IMR-90 (cell line): ENCODE data around the gene BRINP1. TPM values are rescaled to one million over a fixed set of nuclear protein-coding genes. Genes with fewer than 3 reads are reported as not detected.
A peak's percentile ranks its signal among the peaks of the same experiment; 100 is the strongest.

Source experiments
- ATAC-seq: fragments of 200-7000 bp; cut with Tn5 transposase; 2 replicates; pipeline ENCODE4 v1.9.1; 2020; ENCODE audit warnings: low read depth, mild to moderate bottlenecking, moderate library complexity
- BruUV-seq: library from RNA; stranded (reverse); fragments of 400-500 nt; replicated peaks from 2 replicates; lab custom pipeline; 2021; lab: Mats Ljungman, UMichigan
- CTCF ChIA-PET: fragments of 300-600 bp; formaldehyde crosslinking; extraction: SDS; loops from one replicate; lab custom pipeline; 2021; ENCODE audit warnings: antibody characterized with exemption; lab: Yijun Ruan, JAX
- POLR2A ChIA-PET: fragments of 300-600 bp; sonication (Branson Sonifier 250); formaldehyde crosslinking; loops from one replicate; lab custom pipeline; 2022; ENCODE audit warnings: antibody characterized with exemption; ENCODE audit not compliant: unreplicated experiment; lab: Charles Lee
- DNase-seq: peaks from one replicate; pipeline ENCODE4 v3.0.0; 2013
- H2AFZ ChIP-seq: replicated peaks from 2 replicates; pipeline ENCODE3; 2013; ENCODE audit warnings: low read length, mild to moderate bottlenecking; ENCODE audit not compliant: poor library complexity
- H2AK5ac ChIP-seq: 2 replicates; pipeline ENCODE4 v1.6.1; 2013; ENCODE audit warnings: low read depth, low read length, inconsistent platforms
- H2AK9ac ChIP-seq: replicated peaks from 2 replicates; pipeline ENCODE3; 2013; ENCODE audit warnings: mild to moderate bottlenecking, low read depth, low read length, moderate library complexity; ENCODE audit not compliant: poor library complexity
- H2BK120ac ChIP-seq: 2 replicates; pipeline ENCODE4 v1.6.1; 2013; ENCODE audit warnings: low read depth, low read length, inconsistent platforms
- H2BK15ac ChIP-seq: 3 replicates; pipeline ENCODE4 v1.6.1; 2013; ENCODE audit warnings: low read depth, low read length, inconsistent platforms
- H2BK20ac ChIP-seq: 2 replicates; pipeline ENCODE4 v1.6.1; 2013; ENCODE audit warnings: low read depth, mild to moderate bottlenecking, inconsistent platforms, low read length, moderate library complexity
- H2BK5ac ChIP-seq: 2 replicates; pipeline ENCODE4 v1.6.1; 2013; ENCODE audit warnings: mild to moderate bottlenecking, low read depth, low read length, inconsistent platforms; ENCODE audit not compliant: poor library complexity, severe bottlenecking
- H3K14ac ChIP-seq: replicated peaks from 2 replicates; pipeline ENCODE4 v1.6.1; 2013; ENCODE audit warnings: low read depth, low read length, inconsistent platforms
- H3K18ac ChIP-seq: 2 replicates; pipeline ENCODE4 v1.6.1; 2013; ENCODE audit warnings: low read depth, low read length, control low read depth
- H3K23ac ChIP-seq: 2 replicates; pipeline ENCODE4 v1.6.1; 2013; ENCODE audit warnings: low read depth, low read length, inconsistent platforms
- H3K27ac ChIP-seq: 2 replicates; pipeline ENCODE4 v1.5.1; 2013; ENCODE audit warnings: mild to moderate bottlenecking, control low read depth, low read length; ENCODE audit not compliant: insufficient read depth
- H3K27me3 ChIP-seq: 2 replicates; pipeline ENCODE4 v1.6.1; 2013; ENCODE audit warnings: low read length; ENCODE audit not compliant: control insufficient read depth, insufficient read depth
- H3K36me3 ChIP-seq: 2 replicates; pipeline ENCODE4 v1.6.1; 2013; ENCODE audit warnings: low read length, mixed read lengths; ENCODE audit not compliant: control insufficient read depth, insufficient read depth
- H3K4ac ChIP-seq: 2 replicates; pipeline ENCODE4 v1.6.1; 2013; ENCODE audit warnings: low read depth, low read length, inconsistent platforms
- H3K4me1 ChIP-seq: 2 replicates; pipeline ENCODE4 v1.6.1; 2013; ENCODE audit warnings: low read length, mixed read lengths; ENCODE audit not compliant: control insufficient read depth, insufficient read depth
- H3K4me2 ChIP-seq: 2 replicates; pipeline ENCODE4 v1.6.1; 2013; ENCODE audit warnings: low read depth, mild to moderate bottlenecking, control low read depth, low read length, moderate library complexity
- H3K4me3 ChIP-seq: 2 replicates; pipeline ENCODE4 v1.5.1; 2013; ENCODE audit warnings: low read depth, mild to moderate bottlenecking, control low read depth, low read length, moderate library complexity; ENCODE audit not compliant: insufficient read depth
- H3K56ac ChIP-seq: 2 replicates; pipeline ENCODE4 v1.6.1; 2013; ENCODE audit warnings: low read length, inconsistent platforms; ENCODE audit not compliant: insufficient read depth; ENCODE audit errors: extremely low read depth
- H3K79me1 ChIP-seq, 2 experiments: 2 replicates each; pipeline ENCODE4 v1.6.1; 2013; ENCODE audit warnings: low read length in 2 of 2, inconsistent platforms in 1 of 2, low read depth in 1 of 2
- H3K9ac ChIP-seq: 2 replicates; pipeline ENCODE4 v1.6.1; 2013; ENCODE audit warnings: low read depth, low read length, control low read depth
- H3K9me1 ChIP-seq: 2 replicates; pipeline ENCODE4 v1.6.1; 2013; ENCODE audit warnings: low read length, inconsistent platforms; ENCODE audit not compliant: insufficient read depth
- H3K9me3 ChIP-seq: 2 replicates; pipeline ENCODE4 v1.6.1; 2013; ENCODE audit warnings: low read length; ENCODE audit not compliant: control insufficient read depth, insufficient read depth
- H4K20me1 ChIP-seq: 2 replicates; pipeline ENCODE4 v1.6.1; 2013; ENCODE audit warnings: low read length, inconsistent platforms; ENCODE audit not compliant: insufficient read depth
- H4K5ac ChIP-seq: 2 replicates; pipeline ENCODE4 v1.6.1; 2013; ENCODE audit warnings: mild to moderate bottlenecking, low read depth, low read length, control low read depth
- H4K8ac ChIP-seq, 2 experiments: 2 replicates each; pipeline ENCODE4 v1.6.1; 2013; ENCODE audit warnings: low read depth in 2 of 2, low read length in 2 of 2, control low read depth in 1 of 2, inconsistent platforms in 1 of 2
- H4K91ac ChIP-seq: 2 replicates; pipeline ENCODE4 v1.6.1; 2013; ENCODE audit warnings: low read depth, low read length, inconsistent platforms; ENCODE audit not compliant: insufficient read depth
- MAFK ChIP-seq: IDR thresholded peaks from 2 replicates; pipeline ENCODE4 v1.6.1; 2012; ENCODE audit warnings: low read depth, low read length, improper control_type of control experiment
- SMC3 ChIP-seq: fragments of 150-350 bp; IDR thresholded peaks from 2 replicates; pipeline ENCODE4 v1.6.1; 2016; ENCODE audit warnings: low read depth, mild to moderate bottlenecking, antibody characterized with exemption, low read length, moderate library complexity
- WGBS, 2 experiments: methylation state at CpG; one replicate each; pipeline versions ENCODE4 v1.1.5 to v1.1.7; 2013; ENCODE audit warnings: missing lambda C conversion rate in 2 of 2; ENCODE audit not compliant: insufficient read length in 1 of 2; ENCODE audit errors: extremely low coverage in 2 of 2; 5-methylcytosine and 5-hydroxymethylcytosine counted together
- dilution Hi-C: fragments of 300-500 bp; cut with HindIII; formaldehyde crosslinking; loops from one replicate; pipeline ENCODE4 v1.14.3; 2018; ENCODE audit warnings: low sequenced_read_pairs; ENCODE audit not compliant: unreplicated experiment
- in situ Hi-C: fragments of 300-500 bp; cut with MboI; formaldehyde crosslinking; loops from 3 replicates; pipeline ENCODE4 v1.14.3; 2019; ENCODE audit warnings: low sequenced_read_pairs, inconsistent platforms, mixed read lengths
- intact Hi-C: fragments of 100-400 bp; cut with micrococcal nuclease; formaldehyde crosslinking; loops from 2 replicates; pipeline ENCODE4 v1.10.0; 2022
- polyA plus RNA-seq, 3 experiments: library from polyadenylated mRNA; depleted of rRNA; stranded (reverse); fragments of >200 nt; gene quantifications; 2 replicates each; pipeline ENCODE4 v1.2.3, GENCODE V29; 2012; ENCODE audit warnings: low replicate concordance in 1 of 3
- total RNA-seq: library from RNA; depleted of rRNA; stranded (reverse); fragments of >200 nt; gene quantifications from 2 replicates; pipeline ENCODE4 v1.2.3, GENCODE V29; 2012

BRINP1 gene
- total and polyA plus RNA-seq, 2 of the 4 experiments (the other 2 are of a cell fraction), result under 0.01 TPM; not detected in 1

DNA sequence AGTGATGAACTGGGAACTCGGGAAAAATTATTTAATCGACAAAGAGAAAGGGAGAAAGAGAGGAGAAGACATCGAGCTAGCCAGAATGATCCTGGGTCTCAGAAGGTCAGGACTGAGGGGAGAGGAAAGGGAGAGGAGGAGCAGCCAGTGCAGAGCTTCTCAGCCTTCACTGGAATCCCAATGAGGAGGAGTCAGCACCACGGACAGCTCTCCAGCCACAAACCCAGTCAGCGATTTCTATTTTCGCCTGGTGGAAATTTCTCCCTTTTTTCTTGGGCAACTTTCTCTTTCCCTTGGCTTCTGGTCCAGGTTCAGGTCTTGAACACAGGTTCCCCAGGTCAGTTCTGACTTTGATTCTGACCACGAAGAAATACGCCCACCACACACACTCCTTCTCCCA lies 1.6 kb upstream of the BRINP1 start:
- Histone ChIP-seq H2AFZ (no peak overlapping the region), H2AK9ac (no peak overlapping the region), H3K4me2 (no peak overlapping the region), H2BK15ac (no peak overlapping the region), H4K5ac (no peak overlapping the region), H2AK5ac (no peak overlapping the region), H3K56ac (no peak overlapping the region), H2BK5ac (no peak overlapping the region), H3K4me3 (no peak overlapping the region), H2BK20ac (no peak overlapping the region), H3K27ac (no peak overlapping the region), H4K91ac (no peak overlapping the region), H3K27me3 (no peaks in the 10 kb centered on the region), H4K8ac (no peak overlapping the region), H4K20me1 (no peaks in the 10 kb centered on the region), H3K79me1 (no peaks in the 10 kb centered on the region), H3K4me1 (no peaks in the 10 kb centered on the region), H2BK120ac (no peak overlapping the region), H3K9me1 (no peaks in the 10 kb centered on the region), H3K36me3 (no peaks in the 10 kb centered on the region), H3K4ac (no peak overlapping the region), H3K23ac (no peak overlapping the region), H3K14ac (no peak overlapping the region), H3K9ac (no peak overlapping the region), H3K9me3 (peaks cover 10% of the 10 kb centered on the region), H3K18ac (no peak overlapping the region)
- intact Hi-C loops, result no loop called here
- DNase-seq (peak; percentile 1), ATAC-seq (no peak)
- dilution Hi-C loops, result no loop called here
- BruUV-seq, result no TSS peak
- peak; percentile 53 for TF ChIP-seq MAFK
- no peak for TF ChIP-seq SMC3
- in situ Hi-C loops, result no loop called here
- 5% methylated on average over 7 of the region's 8 CpGs; no CpG with 5 or more reads in 1 of the 2 experiments for WGBS, 2 experiments
- ChIA-PET CTCF (no interaction called here), POLR2A (no interaction called here)
